Peyer's patch (tissue), 4 donors: ENCODE results near the gene PKD1.
"Not testable (repeated sequence)": the region's sequence is repeated elsewhere in the genome, so short reads cannot be mapped to it uniquely, and the experiment has no call there.

Experiments
- POLR2A ChIP-seq, 2 donors: fragments of 450-650 bp; IDR thresholded peaks; one replicate each; pipeline ENCODE4 v1.5.1; 2017; ENCODE audit warnings: antibody characterized with exemption in 2 of 2, mild to moderate bottlenecking in 2 of 2, moderate library complexity in 2 of 2
- TF ChIP-seq, protein P1 (sequence below), 6 experiments: fragments of 450-650 bp in 4 of 6; fragments of 200-600 bp in 2 of 6; sonication (generic) in 1 of 6; IDR thresholded peaks; one replicate each; pipeline ENCODE4 v1.5.1; 2017 to 2019; ENCODE audit warnings: antibody characterized with exemption in 6 of 6, mild to moderate bottlenecking in 3 of 6, moderate library complexity in 1 of 6

DNA sequence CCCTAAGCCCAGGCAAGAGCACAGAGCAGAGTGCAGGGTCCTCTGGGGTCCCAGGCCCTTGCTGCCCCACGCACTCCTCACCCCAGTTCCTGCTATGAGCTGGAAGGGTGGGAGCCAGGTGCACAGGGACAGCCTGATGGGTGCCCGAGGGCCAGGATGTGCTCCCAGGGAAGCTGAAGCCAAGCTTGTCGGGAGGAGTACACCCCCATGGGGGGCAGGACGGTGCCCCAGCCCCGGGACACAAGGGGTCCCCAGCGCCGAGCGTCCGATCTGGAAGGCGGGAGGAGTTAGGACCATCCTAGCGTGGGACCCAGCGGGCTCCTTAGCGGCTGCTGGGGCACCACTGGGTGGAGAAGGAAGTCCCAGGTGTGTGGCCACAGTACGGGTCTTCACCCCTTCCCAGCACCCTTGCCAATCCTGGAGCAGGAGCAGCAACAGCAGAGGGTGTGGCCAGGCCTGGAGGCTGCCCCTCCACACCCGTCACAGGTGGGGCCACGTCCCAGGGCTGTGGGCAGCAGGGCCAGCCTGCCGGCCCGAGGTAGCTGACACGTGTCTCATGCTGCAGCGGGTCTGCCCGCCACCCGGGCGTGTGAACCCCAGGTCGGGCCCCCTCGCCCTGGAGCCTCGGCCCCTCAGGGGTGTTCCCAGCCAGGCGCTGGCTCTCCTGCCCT, 11.9 kb downstream of the PKD1 start:
- TF ChIP-seq, protein P1, sequence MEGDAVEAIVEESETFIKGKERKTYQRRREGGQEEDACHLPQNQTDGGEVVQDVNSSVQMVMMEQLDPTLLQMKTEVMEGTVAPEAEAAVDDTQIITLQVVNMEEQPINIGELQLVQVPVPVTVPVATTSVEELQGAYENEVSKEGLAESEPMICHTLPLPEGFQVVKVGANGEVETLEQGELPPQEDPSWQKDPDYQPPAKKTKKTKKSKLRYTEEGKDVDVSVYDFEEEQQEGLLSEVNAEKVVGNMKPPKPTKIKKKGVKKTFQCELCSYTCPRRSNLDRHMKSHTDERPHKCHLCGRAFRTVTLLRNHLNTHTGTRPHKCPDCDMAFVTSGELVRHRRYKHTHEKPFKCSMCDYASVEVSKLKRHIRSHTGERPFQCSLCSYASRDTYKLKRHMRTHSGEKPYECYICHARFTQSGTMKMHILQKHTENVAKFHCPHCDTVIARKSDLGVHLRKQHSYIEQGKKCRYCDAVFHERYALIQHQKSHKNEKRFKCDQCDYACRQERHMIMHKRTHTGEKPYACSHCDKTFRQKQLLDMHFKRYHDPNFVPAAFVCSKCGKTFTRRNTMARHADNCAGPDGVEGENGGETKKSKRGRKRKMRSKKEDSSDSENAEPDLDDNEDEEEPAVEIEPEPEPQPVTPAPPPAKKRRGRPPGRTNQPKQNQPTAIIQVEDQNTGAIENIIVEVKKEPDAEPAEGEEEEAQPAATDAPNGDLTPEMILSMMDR (IDR thresholded peaks at IDR 0.05): not testable (repeated sequence)
- not testable (repeated sequence) for TF ChIP-seq POLR2A (IDR thresholded peaks at IDR 0.05)
